ENCODE measurements around the gene PIK3R2. TPM values are rescaled to one million over a fixed set of nuclear protein-coding genes. Genes with fewer than 3 reads are reported as not detected.

PIK3R2 gene
- total RNA-seq, 1 donor from 2014 or later: 19.9 TPM

- TF ChIP-seq CTCF (conservative IDR thresholded peaks at IDR 0.05; ENCODE audit: low read depth, low read length): no peak
- peak overlapping the region; percentile 68 for H3K4me3 ChIP-seq (ENCODE audit: low read depth, low read length)
- DNase-seq (ENCODE audit: low read depth): no peak
These were observed 34.4 kb upstream of the PIK3R2 start for GRCh38 chr19:18118420-18119012.

GRCh38 chr19:18119013-18119716, 33.8 kb upstream of the PIK3R2 start:
- no peak overlapping the region for H3K4me3 ChIP-seq (ENCODE audit: low read depth, low read length)
- TF ChIP-seq CTCF (conservative IDR thresholded peaks at IDR 0.05; ENCODE audit: low read depth, low read length): no peak
- no peak for DNase-seq (ENCODE audit: low read depth)

- DNase-seq (ENCODE audit: low read depth): no peak
- no peak for TF ChIP-seq CTCF (conservative IDR thresholded peaks at IDR 0.05; ENCODE audit: low read depth, low read length)
- H3K4me3 ChIP-seq (ENCODE audit: low read depth, low read length): no peak overlapping the region
These were observed 33.3 kb upstream of the PIK3R2 start for GRCh38 chr19:18119717-18120105.

GRCh38 chr19:18120127-18120526, 32.8 kb upstream of the PIK3R2 start:
- no peak for TF ChIP-seq CTCF (conservative IDR thresholded peaks at IDR 0.05; ENCODE audit: low read depth, low read length)
- DNase-seq (ENCODE audit: low read depth): no peak
- no peak overlapping the region for H3K4me3 ChIP-seq (ENCODE audit: low read depth, low read length)

- no peak for DNase-seq (ENCODE audit: low read depth)
- no peak for TF ChIP-seq CTCF (conservative IDR thresholded peaks at IDR 0.05; ENCODE audit: low read depth, low read length)
These were observed 31.8 kb upstream of the PIK3R2 start for GRCh38 chr19:18121166-18121565.

GRCh38 chr19:18122424-18122823, 30.5 kb upstream of the PIK3R2 start:
- H3K4me3 ChIP-seq (ENCODE audit: low read depth, low read length): no peak overlapping the region
- no peak for DNase-seq (ENCODE audit: low read depth)
- no peak for TF ChIP-seq CTCF (conservative IDR thresholded peaks at IDR 0.05; ENCODE audit: low read depth, low read length)

More at GRCh38 chr19:18121166-18121565, 31.8 kb upstream of the PIK3R2 start:
- no peak overlapping the region for H3K4me3 ChIP-seq (ENCODE audit: low read depth, low read length)

All from epithelial cell of proximal tubule (primary cell).